A549 treated with CORT108297 at 1 μM for 4 hours (cell line): Measurements from ENCODE around the gene GCSAML. TPM values are rescaled to one million over a fixed set of nuclear protein-coding genes. Genes with fewer than 3 reads are reported as not detected.

Source experiments
- total RNA-seq: library from RNA; stranded (reverse); fragments of 200-300 nt; extraction: Qiagen RNA extraction; gene quantifications from 5 replicates; pipeline ENCODE4 v1.2.3, GENCODE V29; 2022

GCSAML gene
- total RNA-seq, result not detected in 5 replicates

DNA sequence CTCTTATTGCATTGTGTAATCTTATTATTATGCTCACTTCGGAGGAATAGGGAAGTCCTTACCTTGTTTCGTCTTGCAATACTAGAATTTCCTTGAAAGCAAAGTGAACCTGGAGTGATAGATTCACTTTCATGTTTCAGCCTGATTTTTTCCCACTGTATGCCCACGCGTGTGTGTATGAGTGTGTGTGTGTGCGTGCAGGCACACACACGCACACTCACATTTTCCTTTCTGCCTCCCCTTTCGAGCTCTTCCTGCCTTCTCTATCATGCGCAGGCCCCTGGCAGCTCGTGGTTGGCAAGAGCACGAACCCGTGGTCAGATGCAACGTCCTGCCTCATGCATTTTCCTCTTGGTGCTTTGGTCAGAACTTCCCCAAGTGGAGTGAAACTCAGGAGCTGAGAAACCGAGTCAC, at the start of gene GCSAML:
Gene GCSAML, plus strand, starts transcription at position 366 of the 414 bp plus-strand sequence. CDS start 58 bp downstream, outside the sequence.

DNA sequence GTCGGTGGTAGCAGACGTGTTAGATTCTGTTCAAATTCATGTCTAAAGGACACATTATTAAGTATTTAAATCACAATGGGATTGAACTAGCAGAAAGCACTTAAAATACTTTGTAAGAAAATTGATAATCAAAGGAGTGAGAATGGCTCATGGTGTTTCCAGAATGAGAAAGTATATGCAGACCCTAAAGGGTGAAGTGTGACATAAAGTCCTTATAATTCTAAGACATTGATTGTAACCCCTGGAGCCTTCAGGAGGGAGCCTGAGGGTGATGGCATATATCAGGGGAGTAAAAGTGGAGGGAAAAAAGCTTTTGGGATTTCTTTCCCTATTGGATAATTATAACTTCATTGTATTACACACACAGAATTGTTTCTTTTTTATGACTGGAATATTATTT, 12.6 kb upstream of the GCSAML start, which contains the start of gene OR2C3:
Gene OR2C3, minus strand, starts transcription at position 101 of the 400 bp plus-strand sequence. CDS start 3,929 bp downstream, outside the sequence.

GRCh38 chr1:247588060-247588459, 39.1 kb downstream of the GCSAML start, which contains the start of gene OR2G2:
OR2G2 (plus strand) TSS chr1:247588360; CDS start chr1:247588360, 0 bp downstream.

DNA sequence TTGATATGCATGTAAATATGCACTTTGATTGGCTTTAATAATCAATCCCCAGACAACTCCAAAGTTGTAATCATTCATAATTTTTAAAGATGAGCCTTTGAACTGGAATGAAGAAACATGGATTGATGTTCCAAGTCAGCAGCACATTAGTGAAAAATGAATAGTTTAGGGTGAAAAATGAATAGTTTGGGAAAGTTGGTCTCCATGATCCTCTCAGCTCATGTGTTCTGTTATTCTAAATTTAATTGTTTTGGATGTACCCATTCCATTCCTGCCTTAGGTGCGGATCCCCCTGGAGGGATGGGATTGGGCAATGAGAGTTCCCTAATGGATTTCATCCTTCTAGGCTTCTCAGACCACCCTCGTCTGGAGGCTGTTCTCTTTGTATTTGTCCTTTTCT, 56.4 kb downstream of the GCSAML start, which contains the start of gene OR2G3:
Gene OR2G3, plus strand, starts transcription at position 301 of the 400 bp plus-strand sequence. Its CDS starts 0 bp downstream, at position 301.

Other genes starting within 250 kb of the GCSAML start
- 16.2 to 18.8 TPM (median 17.2 TPM) in 5 replicates for gene ZNF496, start 217.3 kb upstream of the GCSAML start, total RNA-seq
- gene NLRP3, start 133.0 kb upstream of the GCSAML start, total RNA-seq, result not detected in 5 replicates
- gene OR2B11, start 91.0 kb upstream of the GCSAML start, total RNA-seq, result not detected in 5 replicates
- not detected in 5 replicates for gene OR2C3, start 12.7 kb upstream of the GCSAML start, total RNA-seq
- gene OR2G2, start 39.2 kb downstream of the GCSAML start, total RNA-seq, result not detected in 5 replicates
- gene OR2G3, start 56.5 kb downstream of the GCSAML start, total RNA-seq, result not detected in 5 replicates
- gene OR13G1, start 130.6 kb downstream of the GCSAML start, total RNA-seq, result not detected in 5 replicates
- not detected in 5 replicates for gene OR6F1, start 167.5 kb downstream of the GCSAML start, total RNA-seq
- not detected in 5 replicates for gene OR14K1, start 189.5 kb downstream of the GCSAML start, total RNA-seq
- not detected in 5 replicates for gene OR14A2, start 199.0 kb downstream of the GCSAML start, total RNA-seq
- gene OR1C1, start 211.4 kb downstream of the GCSAML start, total RNA-seq, result not detected in 5 replicates